Keratinocyte (primary cell): ENCODE results near the gene MMP23B. TPM values are rescaled to one million over a fixed set of nuclear protein-coding genes. Genes with fewer than 3 reads are reported as not detected.
"Not testable (repeated sequence)": the region's sequence is repeated elsewhere in the genome, so short reads cannot be mapped to it uniquely, and the experiment has no call there.

ENCODE experiments used
- DNase-seq: peaks from one replicate; pipeline ENCODE4 v3.0.0-alpha.2; 2011; ENCODE audit warnings: low read depth, missing footprints, low spot score
- FAIRE-seq: peaks from 2 replicates; lab custom pipeline; 2011; peaks lifted over from hg19 to GRCh38; lab: Jason Lieb, UNC
- H2AFZ ChIP-seq: 2 replicates; pipeline ENCODE4 v1.6.0; 2012; ENCODE audit warnings: low read length, control low read depth, inconsistent platforms; ENCODE audit not compliant: control insufficient read depth
- H3K27ac ChIP-seq: 2 replicates; pipeline ENCODE4 v1.5.1; 2011; ENCODE audit warnings: low read length; ENCODE audit not compliant: control insufficient read depth, insufficient read depth
- H3K27me3 ChIP-seq: 3 replicates; pipeline ENCODE4 v1.6.0; 2011; ENCODE audit warnings: low read length; ENCODE audit not compliant: control insufficient read depth, insufficient read depth; ENCODE audit errors: extremely low read depth
- H3K36me3 ChIP-seq, 2 experiments: 2 replicates in 1 of 2; 3 replicates in 1 of 2; pipeline ENCODE4 v1.5.1; 2011; ENCODE audit warnings: low read length in 2 of 2, mild to moderate bottlenecking in 1 of 2; ENCODE audit not compliant: control insufficient read depth in 2 of 2, insufficient read depth in 2 of 2; ENCODE audit errors: extremely low read depth in 1 of 2
- H3K4me1 ChIP-seq: 3 replicates; pipeline ENCODE4 v1.5.1; 2011; ENCODE audit warnings: low read length; ENCODE audit not compliant: control insufficient read depth, insufficient read depth; ENCODE audit errors: extremely low read depth
- H3K4me2 ChIP-seq: 3 replicates; pipeline ENCODE4 v1.6.0; 2011; ENCODE audit warnings: low read depth, low read length; ENCODE audit not compliant: control insufficient read depth, insufficient read depth; ENCODE audit errors: extremely low read depth
- H3K4me3 ChIP-seq, 3 experiments: fragments of 200-600 bp in 1 of 3; sonication (generic) in 1 of 3; 2 replicates in 2 of 3; 3 replicates in 1 of 3; pipeline ENCODE4 v1.5.1; 2011 to 2016; ENCODE audit warnings: low read length in 3 of 3, mild to moderate bottlenecking in 3 of 3, control low read depth in 2 of 3, inconsistent platforms in 1 of 3, low read depth in 1 of 3, mixed read lengths in 1 of 3, mixed run types in 1 of 3, moderate library complexity in 1 of 3; ENCODE audit not compliant: control insufficient read depth in 2 of 3, insufficient read depth in 2 of 3; ENCODE audit errors: extremely low read depth in 1 of 3
- H3K79me2 ChIP-seq: 2 replicates; pipeline ENCODE4 v1.6.0; 2012; ENCODE audit warnings: low read length; ENCODE audit not compliant: control insufficient read depth, insufficient read depth
- H3K9ac ChIP-seq: 3 replicates; pipeline ENCODE4 v1.6.0; 2011; ENCODE audit warnings: low read length; ENCODE audit not compliant: control insufficient read depth, insufficient read depth; ENCODE audit errors: extremely low read depth
- H3K9me1 ChIP-seq: 3 replicates; pipeline ENCODE4 v1.6.0; 2011; ENCODE audit warnings: low read length; ENCODE audit not compliant: control insufficient read depth, insufficient read depth; ENCODE audit errors: extremely low read depth
- H3K9me3 ChIP-seq: 2 replicates; pipeline ENCODE4 v1.5.1; 2012; ENCODE audit warnings: low read depth, low read length; ENCODE audit not compliant: control insufficient read depth
- H4K20me1 ChIP-seq: 3 replicates; pipeline ENCODE4 v1.6.0; 2011; ENCODE audit warnings: low read length; ENCODE audit not compliant: control insufficient read depth, insufficient read depth; ENCODE audit errors: extremely low read depth
- CTCF ChIP-seq, 3 experiments: IDR thresholded peaks in 1 of 3; conservative IDR thresholded peaks in 1 of 3; optimal IDR thresholded peaks in 1 of 3; 2 replicates in 2 of 3; 3 replicates in 1 of 3; pipeline versions ENCODE3 to v1.5.1; 2011; ENCODE audit warnings: low read length in 3 of 3, mild to moderate bottlenecking in 3 of 3, moderate library complexity in 2 of 3, control low read depth in 1 of 3, inconsistent platforms in 1 of 3; ENCODE audit not compliant: insufficient read depth in 2 of 3; ENCODE audit errors: extremely low read depth in 1 of 3
- dilution Hi-C: fragments of 300-500 bp; cut with MboI; formaldehyde crosslinking; loops from one replicate; pipeline ENCODE4 v1.7.0; 2020; ENCODE audit warnings: low sequenced_read_pairs; ENCODE audit not compliant: extremely low pct_ligation_motif_present
- polyA plus RNA-seq, 5 experiments: library from polyadenylated mRNA; depleted of rRNA in 3 of 5; stranded (reverse) in 3 of 5; stranded (forward) in 1 of 5; unstranded in 1 of 5; fragments of >200 nt; gene quantifications; 1 replicate in 1 of 5; 2 replicates in 3 of 5; 3 replicates in 1 of 5; pipeline versions ENCODE4 v1.2.1 to v1.2.3, GENCODE V29; 2011 to 2012; ENCODE audit warnings: missing spikeins in 2 of 5, low read depth in 1 of 5, low replicate concordance in 1 of 5

MMP23B gene
- polyA plus RNA-seq, 1 donor (not counting 4 experiments of a cell fraction or from before 2014, with no cell fraction given), result not detected

GRCh38 chr1:1658583-1659549 is 26.9 kb downstream of the MMP23B start, which contains the start of gene CDK11B:
Gene CDK11B, minus strand, starts transcription at chr1:1659004. Its CDS starts 1,519 bp downstream, at chr1:1657485.
- Histone ChIP-seq H3K9ac (peak within 1 kb of the TSS; percentile 81), H3K27ac (peak within 1 kb of the TSS; percentile 84), H3K4me2 (peak within 1 kb of the TSS; percentile 16), H3K4me3 (peak within 1 kb of the TSS; percentile 48 to 62 (median 61))
- H2AFZ ChIP-seq, H3K9me3 ChIP-seq, dilution Hi-C loops, H3K9me1 ChIP-seq, H3K79me2 ChIP-seq, H3K27me3 ChIP-seq, H3K36me3 ChIP-seq, H3K4me1 ChIP-seq, H4K20me1 ChIP-seq: not testable (repeated sequence)
- FAIRE-seq (peak; percentile 74), DNase-seq (peak; percentile 72)
- TF ChIP-seq CTCF (optimal IDR thresholded peaks at IDR 0.05 in 1 of 3, IDR thresholded peaks at IDR 0.05 in 1 of 3, conservative IDR thresholded peaks at IDR 0.05 in 1 of 3; ENCODE audit: extremely low read depth in 1 of 3, insufficient read depth in 2 of 3, low read length in 3 of 3), result peak in 1 of 3 experiments; percentile 21

GRCh38 chr1:1662392-1662791 is 30.4 kb downstream of the MMP23B start:
- H3K4me2 ChIP-seq, H4K20me1 ChIP-seq, H3K4me1 ChIP-seq, H2AFZ ChIP-seq, H3K9ac ChIP-seq, H3K9me1 ChIP-seq, FAIRE-seq, H3K79me2 ChIP-seq, H3K36me3 ChIP-seq, H3K4me3 ChIP-seq, H3K27ac ChIP-seq, H3K9me3 ChIP-seq, dilution Hi-C loops, H3K27me3 ChIP-seq, DNase-seq: not testable (repeated sequence)

- H3K4me1 ChIP-seq, H3K9me1 ChIP-seq, H3K4me3 ChIP-seq, H3K79me2 ChIP-seq, H3K27ac ChIP-seq, H3K4me2 ChIP-seq, FAIRE-seq, DNase-seq, H4K20me1 ChIP-seq, H3K9me3 ChIP-seq, dilution Hi-C loops, H3K36me3 ChIP-seq, H3K9ac ChIP-seq, H3K27me3 ChIP-seq, H2AFZ ChIP-seq: not testable (repeated sequence)
Observed at GRCh38 chr1:1662830-1663560, 31.0 kb downstream of the MMP23B start.

GRCh38 chr1:1664318-1664717 is 32.3 kb downstream of the MMP23B start:
- H3K9me1 ChIP-seq, H3K4me1 ChIP-seq, H4K20me1 ChIP-seq, dilution Hi-C loops, H2AFZ ChIP-seq, H3K9me3 ChIP-seq, H3K79me2 ChIP-seq, H3K36me3 ChIP-seq, H3K4me2 ChIP-seq, H3K9ac ChIP-seq, DNase-seq, H3K4me3 ChIP-seq, FAIRE-seq, H3K27ac ChIP-seq, H3K27me3 ChIP-seq: not testable (repeated sequence)
